ENCODE data around the gene BSG. TPM values are rescaled to one million over a fixed set of nuclear protein-coding genes. Genes with fewer than 3 reads are reported as not detected.

Gene BSG
- total and polyA plus RNA-seq, 9 of the 15 experiments (the other 6 are each of a cell fraction or from before 2014, with no cell fraction given), result 4.6 to 495 (median 187) TPM

DNA sequence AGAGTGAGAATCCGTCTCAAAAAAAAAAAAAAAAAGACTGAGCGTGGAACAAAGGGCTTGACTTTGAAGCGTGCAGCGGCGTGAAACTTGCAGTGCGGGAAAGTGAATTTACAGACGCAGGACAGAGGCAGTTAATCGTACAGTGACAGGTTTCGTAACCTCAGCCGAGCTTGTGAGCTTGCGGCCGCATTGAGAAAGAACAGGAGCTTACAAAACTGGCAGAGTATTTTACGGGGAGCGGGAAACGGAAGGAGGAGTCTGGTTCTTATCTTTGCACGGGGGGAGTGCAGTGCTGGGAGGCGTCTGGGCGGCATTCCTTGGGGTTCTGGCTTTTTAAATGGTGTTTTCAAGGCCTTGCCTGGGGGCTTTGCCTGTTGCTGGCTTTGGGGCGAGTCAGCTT, 6.0 kb upstream of the BSG start (continued):
- TF ChIP-seq, protein P1, sequence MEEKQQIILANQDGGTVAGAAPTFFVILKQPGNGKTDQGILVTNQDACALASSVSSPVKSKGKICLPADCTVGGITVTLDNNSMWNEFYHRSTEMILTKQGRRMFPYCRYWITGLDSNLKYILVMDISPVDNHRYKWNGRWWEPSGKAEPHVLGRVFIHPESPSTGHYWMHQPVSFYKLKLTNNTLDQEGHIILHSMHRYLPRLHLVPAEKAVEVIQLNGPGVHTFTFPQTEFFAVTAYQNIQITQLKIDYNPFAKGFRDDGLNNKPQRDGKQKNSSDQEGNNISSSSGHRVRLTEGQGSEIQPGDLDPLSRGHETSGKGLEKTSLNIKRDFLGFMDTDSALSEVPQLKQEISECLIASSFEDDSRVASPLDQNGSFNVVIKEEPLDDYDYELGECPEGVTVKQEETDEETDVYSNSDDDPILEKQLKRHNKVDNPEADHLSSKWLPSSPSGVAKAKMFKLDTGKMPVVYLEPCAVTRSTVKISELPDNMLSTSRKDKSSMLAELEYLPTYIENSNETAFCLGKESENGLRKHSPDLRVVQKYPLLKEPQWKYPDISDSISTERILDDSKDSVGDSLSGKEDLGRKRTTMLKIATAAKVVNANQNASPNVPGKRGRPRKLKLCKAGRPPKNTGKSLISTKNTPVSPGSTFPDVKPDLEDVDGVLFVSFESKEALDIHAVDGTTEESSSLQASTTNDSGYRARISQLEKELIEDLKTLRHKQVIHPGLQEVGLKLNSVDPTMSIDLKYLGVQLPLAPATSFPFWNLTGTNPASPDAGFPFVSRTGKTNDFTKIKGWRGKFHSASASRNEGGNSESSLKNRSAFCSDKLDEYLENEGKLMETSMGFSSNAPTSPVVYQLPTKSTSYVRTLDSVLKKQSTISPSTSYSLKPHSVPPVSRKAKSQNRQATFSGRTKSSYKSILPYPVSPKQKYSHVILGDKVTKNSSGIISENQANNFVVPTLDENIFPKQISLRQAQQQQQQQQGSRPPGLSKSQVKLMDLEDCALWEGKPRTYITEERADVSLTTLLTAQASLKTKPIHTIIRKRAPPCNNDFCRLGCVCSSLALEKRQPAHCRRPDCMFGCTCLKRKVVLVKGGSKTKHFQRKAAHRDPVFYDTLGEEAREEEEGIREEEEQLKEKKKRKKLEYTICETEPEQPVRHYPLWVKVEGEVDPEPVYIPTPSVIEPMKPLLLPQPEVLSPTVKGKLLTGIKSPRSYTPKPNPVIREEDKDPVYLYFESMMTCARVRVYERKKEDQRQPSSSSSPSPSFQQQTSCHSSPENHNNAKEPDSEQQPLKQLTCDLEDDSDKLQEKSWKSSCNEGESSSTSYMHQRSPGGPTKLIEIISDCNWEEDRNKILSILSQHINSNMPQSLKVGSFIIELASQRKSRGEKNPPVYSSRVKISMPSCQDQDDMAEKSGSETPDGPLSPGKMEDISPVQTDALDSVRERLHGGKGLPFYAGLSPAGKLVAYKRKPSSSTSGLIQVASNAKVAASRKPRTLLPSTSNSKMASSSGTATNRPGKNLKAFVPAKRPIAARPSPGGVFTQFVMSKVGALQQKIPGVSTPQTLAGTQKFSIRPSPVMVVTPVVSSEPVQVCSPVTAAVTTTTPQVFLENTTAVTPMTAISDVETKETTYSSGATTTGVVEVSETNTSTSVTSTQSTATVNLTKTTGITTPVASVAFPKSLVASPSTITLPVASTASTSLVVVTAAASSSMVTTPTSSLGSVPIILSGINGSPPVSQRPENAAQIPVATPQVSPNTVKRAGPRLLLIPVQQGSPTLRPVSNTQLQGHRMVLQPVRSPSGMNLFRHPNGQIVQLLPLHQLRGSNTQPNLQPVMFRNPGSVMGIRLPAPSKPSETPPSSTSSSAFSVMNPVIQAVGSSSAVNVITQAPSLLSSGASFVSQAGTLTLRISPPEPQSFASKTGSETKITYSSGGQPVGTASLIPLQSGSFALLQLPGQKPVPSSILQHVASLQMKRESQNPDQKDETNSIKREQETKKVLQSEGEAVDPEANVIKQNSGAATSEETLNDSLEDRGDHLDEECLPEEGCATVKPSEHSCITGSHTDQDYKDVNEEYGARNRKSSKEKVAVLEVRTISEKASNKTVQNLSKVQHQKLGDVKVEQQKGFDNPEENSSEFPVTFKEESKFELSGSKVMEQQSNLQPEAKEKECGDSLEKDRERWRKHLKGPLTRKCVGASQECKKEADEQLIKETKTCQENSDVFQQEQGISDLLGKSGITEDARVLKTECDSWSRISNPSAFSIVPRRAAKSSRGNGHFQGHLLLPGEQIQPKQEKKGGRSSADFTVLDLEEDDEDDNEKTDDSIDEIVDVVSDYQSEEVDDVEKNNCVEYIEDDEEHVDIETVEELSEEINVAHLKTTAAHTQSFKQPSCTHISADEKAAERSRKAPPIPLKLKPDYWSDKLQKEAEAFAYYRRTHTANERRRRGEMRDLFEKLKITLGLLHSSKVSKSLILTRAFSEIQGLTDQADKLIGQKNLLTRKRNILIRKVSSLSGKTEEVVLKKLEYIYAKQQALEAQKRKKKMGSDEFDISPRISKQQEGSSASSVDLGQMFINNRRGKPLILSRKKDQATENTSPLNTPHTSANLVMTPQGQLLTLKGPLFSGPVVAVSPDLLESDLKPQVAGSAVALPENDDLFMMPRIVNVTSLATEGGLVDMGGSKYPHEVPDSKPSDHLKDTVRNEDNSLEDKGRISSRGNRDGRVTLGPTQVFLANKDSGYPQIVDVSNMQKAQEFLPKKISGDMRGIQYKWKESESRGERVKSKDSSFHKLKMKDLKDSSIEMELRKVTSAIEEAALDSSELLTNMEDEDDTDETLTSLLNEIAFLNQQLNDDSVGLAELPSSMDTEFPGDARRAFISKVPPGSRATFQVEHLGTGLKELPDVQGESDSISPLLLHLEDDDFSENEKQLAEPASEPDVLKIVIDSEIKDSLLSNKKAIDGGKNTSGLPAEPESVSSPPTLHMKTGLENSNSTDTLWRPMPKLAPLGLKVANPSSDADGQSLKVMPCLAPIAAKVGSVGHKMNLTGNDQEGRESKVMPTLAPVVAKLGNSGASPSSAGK (IDR thresholded peaks at IDR 0.05), result peak; percentile 77
- TF ChIP-seq PML (IDR thresholded peaks at IDR 0.05; ENCODE audit: low read length) (peak; percentile 54; the same call in 1 of the 2 replicates), DACH1 (IDR thresholded peaks at IDR 0.05; ENCODE audit: partially characterized antibody) (no peak), NR2C1 (IDR thresholded peaks at IDR 0.05) (no peak), NR2C1 (tag; IDR thresholded peaks at IDR 0.05) (no peak), BHLHE40 (IDR thresholded peaks at IDR 0.05; ENCODE audit: low read length) (peak; percentile 75), ZNF263 (CRISPR knock-in tag; IDR thresholded peaks at IDR 0.05; ENCODE audit: borderline replicate concordance) (no peak)
- TF ChIP-seq, protein P2, sequence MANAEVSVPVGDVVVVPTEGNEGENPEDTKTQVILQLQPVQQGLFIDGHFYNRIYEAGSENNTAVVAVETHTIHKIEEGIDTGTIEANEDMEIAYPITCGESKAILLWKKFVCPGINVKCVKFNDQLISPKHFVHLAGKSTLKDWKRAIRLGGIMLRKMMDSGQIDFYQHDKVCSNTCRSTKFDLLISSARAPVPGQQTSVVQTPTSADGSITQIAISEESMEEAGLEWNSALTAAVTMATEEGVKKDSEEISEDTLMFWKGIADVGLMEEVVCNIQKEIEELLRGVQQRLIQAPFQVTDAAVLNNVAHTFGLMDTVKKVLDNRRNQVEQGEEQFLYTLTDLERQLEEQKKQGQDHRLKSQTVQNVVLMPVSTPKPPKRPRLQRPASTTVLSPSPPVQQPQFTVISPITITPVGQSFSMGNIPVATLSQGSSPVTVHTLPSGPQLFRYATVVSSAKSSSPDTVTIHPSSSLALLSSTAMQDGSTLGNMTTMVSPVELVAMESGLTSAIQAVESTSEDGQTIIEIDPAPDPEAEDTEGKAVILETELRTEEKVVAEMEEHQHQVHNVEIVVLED (CRISPR knock-in tag; IDR thresholded peaks at IDR 0.05), result no peak
- TF ChIP-seq, protein P3, sequence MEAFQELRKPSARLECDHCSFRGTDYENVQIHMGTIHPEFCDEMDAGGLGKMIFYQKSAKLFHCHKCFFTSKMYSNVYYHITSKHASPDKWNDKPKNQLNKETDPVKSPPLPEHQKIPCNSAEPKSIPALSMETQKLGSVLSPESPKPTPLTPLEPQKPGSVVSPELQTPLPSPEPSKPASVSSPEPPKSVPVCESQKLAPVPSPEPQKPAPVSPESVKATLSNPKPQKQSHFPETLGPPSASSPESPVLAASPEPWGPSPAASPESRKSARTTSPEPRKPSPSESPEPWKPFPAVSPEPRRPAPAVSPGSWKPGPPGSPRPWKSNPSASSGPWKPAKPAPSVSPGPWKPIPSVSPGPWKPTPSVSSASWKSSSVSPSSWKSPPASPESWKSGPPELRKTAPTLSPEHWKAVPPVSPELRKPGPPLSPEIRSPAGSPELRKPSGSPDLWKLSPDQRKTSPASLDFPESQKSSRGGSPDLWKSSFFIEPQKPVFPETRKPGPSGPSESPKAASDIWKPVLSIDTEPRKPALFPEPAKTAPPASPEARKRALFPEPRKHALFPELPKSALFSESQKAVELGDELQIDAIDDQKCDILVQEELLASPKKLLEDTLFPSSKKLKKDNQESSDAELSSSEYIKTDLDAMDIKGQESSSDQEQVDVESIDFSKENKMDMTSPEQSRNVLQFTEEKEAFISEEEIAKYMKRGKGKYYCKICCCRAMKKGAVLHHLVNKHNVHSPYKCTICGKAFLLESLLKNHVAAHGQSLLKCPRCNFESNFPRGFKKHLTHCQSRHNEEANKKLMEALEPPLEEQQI (IDR thresholded peaks at IDR 0.05), result no peak
- TF ChIP-seq, protein P4, sequence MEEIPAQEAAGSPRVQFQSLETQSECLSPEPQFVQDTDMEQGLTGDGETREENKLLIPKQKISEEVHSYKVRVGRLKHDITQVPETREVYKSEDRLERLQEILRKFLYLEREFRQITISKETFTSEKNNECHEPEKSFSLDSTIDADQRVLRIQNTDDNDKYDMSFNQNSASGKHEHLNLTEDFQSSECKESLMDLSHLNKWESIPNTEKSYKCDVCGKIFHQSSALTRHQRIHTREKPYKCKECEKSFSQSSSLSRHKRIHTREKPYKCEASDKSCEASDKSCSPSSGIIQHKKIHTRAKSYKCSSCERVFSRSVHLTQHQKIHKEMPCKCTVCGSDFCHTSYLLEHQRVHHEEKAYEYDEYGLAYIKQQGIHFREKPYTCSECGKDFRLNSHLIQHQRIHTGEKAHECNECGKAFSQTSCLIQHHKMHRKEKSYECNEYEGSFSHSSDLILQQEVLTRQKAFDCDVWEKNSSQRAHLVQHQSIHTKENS (CRISPR knock-in tag; IDR thresholded peaks at IDR 0.05), result no peak
- TF ChIP-seq, protein P5, sequence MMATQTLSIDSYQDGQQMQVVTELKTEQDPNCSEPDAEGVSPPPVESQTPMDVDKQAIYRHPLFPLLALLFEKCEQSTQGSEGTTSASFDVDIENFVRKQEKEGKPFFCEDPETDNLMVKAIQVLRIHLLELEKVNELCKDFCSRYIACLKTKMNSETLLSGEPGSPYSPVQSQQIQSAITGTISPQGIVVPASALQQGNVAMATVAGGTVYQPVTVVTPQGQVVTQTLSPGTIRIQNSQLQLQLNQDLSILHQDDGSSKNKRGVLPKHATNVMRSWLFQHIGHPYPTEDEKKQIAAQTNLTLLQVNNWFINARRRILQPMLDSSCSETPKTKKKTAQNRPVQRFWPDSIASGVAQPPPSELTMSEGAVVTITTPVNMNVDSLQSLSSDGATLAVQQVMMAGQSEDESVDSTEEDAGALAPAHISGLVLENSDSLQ (IDR thresholded peaks at IDR 0.05), result peak; percentile 90
